Left ventricle myocardium superior (tissue), 1 donor: ENCODE results near the gene PNKD. TPM values are rescaled to one million over a fixed set of nuclear protein-coding genes. Genes with fewer than 3 reads are reported as not detected.
A peak's percentile ranks its signal among the peaks of the same experiment; 100 is the strongest.

Source experiments
- ATAC-seq: fragments of 200-7000 bp; cut with Tn5 transposase; one replicate; pipeline ENCODE4 v1.9.1; 2020; ENCODE audit warnings: mild to moderate bottlenecking, moderate library complexity
- DNase-seq: peaks from one replicate; pipeline ENCODE4 v3.0.0-alpha.2; 2020
- intact Hi-C: fragments of 100-400 bp; cut with micrococcal nuclease; formaldehyde crosslinking; loops from one replicate; pipeline ENCODE4 v1.11.0; 2022
- microRNA-seq: library from miRNA; unstranded; fragments of <30 nt; microRNA quantifications from one replicate; pipeline ENCODE4 v1.2.0, GENCODE V29; 2020; ENCODE audit warnings: borderline number of aligned reads
- total RNA-seq: library from RNA; stranded (reverse); fragmentation: NEBNext Ultra II Directional; extraction: Animal tissue kit (Norgen Biotek cat#: 25700); gene quantifications from one replicate; pipeline ENCODE4 v1.2.1, GENCODE V29; 2021
- donor health status: DM: no; HTN: yes; CAD: no; lungs with severe emphysema.

PNKD gene
- total RNA-seq, 1 donor from 2014 or later, result 67.1 TPM

DNA sequence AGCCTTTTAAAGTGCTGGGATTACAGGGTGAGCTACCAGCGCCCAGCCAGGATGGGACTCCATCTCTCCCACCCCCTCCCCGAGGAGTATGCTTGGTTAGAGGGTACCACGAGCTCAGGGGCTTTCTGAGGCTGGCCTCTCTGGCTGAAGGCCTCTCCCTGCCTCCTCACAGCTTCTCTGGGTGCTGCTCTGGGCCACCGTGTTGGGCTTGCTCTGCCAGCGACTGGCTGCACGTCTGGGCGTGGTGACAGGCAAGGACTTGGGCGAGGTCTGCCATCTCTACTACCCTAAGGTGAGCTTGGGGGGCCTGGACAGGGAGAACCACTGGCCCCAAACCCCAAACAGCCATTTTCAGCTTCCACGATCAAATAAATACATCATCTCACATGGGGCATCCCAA is 114.7 kb downstream of the PNKD start:
- DNase-seq (no peak), ATAC-seq (no peak)
- intact Hi-C loops, result no loop called here

DNA sequence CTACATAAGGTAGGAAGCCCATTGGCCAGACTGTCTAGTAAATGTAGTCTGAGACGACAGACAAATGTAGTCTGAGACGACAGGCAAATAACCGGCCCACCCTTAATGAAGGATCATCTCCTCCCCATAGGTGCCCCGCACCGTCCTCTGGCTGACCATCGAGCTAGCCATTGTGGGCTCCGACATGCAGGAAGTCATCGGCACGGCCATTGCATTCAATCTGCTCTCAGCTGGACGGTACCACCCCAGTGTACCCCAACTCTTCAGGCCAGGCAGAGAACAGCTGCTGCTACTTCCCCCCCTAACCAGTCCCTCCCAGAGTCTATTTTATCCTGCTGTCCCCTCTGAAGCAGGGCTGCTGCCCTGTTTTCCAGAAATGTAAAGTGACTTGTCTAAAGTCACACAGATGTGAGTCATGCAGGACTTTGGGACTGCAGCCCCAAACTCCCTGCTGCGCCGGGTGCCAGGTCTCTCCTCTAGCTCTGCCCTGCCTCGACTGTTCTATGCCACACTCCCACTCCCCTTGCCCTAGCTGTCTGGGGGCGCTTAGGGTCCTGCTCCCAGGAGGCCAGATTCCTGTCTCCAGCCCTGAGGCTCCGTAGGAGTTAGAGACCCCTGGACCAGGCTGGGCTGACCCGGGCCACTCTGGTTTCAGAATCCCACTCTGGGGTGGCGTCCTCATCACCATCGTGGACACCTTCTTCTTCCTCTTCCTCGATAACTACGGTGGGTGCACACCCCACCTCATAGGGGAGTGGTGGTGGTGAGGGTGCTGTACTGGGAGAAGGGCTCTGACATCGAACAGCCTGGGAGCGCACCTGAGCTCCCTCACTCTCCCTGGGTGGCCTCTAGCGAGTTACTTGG is 116.4 kb downstream of the PNKD start:
- DNase-seq (no peak), ATAC-seq (no peak)
- intact Hi-C loops, result no loop called here

DNA sequence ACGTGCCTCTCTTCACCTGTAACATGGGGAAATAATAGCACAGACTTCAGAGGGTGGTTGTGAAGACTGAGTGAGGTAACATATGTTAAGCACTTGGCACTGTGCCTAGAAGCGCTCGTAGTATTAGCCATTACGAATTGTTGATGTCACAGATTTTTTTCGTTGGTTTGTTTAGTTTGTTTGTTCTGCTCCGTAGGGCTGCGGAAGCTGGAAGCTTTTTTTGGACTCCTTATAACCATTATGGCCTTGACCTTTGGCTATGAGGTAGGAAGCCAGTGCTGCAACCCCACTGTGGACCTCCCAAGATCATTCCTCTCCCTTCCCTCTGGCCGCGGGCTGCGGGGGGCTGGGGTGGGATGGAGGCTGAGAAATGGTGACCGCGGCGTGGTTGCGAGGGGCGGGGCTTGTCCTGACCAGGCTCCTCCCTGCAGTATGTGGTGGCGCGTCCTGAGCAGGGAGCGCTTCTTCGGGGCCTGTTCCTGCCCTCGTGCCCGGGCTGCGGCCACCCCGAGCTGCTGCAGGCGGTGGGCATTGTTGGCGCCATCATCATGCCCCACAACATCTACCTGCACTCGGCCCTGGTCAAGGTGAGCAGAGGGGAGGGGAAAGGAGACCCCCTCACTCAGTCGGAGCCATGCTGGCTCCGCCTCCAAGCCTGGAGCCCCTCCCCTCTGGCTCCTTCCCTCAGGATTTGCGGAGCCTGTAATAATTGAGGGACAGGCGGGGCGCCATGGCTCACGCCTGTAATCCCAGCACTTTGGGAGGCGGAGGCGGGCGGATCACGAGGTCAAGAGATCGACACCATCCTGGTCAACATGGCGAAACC is 117.3 kb downstream of the PNKD start:
- ATAC-seq, result peak; percentile 85
- peak; percentile 70 for DNase-seq
- intact Hi-C loops, result no loop called here

DNA sequence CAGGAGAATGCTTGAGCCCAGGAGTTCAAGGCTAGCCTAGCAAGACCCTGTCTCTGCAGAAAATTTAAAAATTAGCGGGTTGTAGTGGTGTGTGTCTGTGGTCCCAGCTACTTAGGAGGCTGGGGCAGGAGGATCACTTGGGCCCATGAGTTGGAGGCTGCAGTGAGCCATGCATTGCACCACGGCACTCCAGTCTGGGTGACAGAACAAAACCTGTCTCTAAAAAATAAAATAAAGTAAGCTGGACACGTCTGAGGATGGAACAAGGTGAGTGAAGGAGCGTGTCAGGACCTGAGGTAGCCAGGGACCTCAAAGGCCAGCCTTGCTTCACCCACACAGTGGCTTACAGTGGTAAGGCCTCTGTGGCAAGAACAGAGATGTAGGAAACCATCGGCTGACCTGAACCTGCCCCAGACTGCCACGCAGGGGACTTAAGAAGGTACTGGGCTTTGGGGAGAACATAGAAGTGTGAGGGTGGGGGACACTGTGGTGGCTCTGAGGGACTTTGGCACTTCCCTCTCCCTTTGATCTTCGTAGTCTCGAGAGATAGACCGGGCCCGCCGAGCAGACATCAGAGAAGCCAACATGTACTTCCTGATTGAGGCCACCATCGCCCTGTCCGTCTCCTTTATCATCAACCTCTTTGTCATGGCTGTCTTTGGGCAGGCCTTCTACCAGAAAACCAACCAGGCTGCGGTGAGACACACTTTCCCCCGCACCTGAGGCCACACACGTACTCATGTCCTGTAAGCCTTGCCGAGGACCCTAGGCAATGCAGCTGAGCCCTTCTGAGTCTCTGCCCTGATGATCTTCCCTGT is 119.2 kb downstream of the PNKD start:
- no peak for DNase-seq
- no peak for ATAC-seq
- intact Hi-C loops, result no loop called here

DNA sequence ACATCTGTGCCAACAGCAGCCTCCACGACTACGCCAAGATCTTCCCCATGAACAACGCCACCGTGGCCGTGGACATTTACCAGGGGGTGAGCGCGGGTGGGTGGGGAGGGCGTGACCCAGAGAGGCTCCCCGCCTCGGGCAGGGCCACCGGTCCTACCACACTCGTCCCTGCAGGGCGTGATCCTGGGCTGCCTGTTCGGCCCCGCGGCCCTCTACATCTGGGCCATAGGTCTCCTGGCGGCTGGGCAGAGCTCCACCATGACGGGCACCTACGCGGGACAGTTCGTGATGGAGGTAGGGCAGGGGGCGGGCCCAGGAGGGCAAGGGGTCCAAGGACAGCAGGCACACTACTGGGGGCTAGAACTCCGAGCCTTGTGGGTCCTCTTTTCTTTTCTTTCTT is 120.9 kb downstream of the PNKD start:
- no peak for ATAC-seq
- intact Hi-C loops, result no loop called here
- DNase-seq, result no peak

DNA sequence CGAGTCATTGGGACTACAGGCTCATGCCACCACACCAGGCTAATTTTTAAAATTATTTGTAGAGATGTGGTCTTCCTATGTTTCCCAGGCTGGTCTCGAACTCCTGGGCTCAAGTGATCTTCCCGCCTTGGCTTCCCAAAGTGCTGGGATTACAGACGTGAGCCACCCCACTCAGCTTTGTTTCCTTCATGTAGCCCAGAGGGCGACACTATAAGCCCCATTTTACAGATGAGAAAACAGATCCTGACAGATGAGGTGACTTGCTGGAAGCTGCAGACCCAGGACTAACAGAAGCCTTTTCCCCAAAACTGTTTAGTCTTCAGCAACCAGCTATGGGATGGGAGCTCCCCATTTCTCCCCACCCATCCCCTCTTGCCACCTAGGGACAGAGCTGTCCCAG is 122.1 kb downstream of the PNKD start:
- intact Hi-C loops, result no loop called here
- no peak for ATAC-seq
- DNase-seq, result no peak

DNA sequence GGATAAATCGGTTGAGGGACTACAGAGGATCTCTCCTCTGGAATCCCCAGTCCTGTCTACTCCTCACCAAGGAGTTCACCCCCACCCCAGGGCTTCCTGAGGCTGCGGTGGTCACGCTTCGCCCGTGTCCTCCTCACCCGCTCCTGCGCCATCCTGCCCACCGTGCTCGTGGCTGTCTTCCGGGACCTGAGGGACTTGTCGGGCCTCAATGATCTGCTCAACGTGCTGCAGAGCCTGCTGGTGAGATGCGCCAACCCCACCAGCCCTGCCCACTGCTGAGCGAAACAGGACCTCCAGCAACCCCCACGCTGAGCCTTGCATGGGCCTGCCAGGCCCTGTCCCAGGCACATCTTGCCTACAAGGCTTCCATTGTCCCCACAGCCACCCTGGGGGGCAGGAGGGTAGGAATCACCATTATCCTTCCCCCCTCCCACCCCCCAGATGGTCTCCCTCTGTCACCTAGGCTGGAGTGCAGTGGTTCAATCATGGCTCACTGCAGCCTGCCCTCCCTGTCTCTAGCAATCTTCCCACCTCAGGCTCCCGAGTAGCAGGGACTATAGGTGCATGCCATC is 122.7 kb downstream of the PNKD start:
- DNase-seq (no peak), ATAC-seq (no peak)
- intact Hi-C loops, result no loop called here

DNA sequence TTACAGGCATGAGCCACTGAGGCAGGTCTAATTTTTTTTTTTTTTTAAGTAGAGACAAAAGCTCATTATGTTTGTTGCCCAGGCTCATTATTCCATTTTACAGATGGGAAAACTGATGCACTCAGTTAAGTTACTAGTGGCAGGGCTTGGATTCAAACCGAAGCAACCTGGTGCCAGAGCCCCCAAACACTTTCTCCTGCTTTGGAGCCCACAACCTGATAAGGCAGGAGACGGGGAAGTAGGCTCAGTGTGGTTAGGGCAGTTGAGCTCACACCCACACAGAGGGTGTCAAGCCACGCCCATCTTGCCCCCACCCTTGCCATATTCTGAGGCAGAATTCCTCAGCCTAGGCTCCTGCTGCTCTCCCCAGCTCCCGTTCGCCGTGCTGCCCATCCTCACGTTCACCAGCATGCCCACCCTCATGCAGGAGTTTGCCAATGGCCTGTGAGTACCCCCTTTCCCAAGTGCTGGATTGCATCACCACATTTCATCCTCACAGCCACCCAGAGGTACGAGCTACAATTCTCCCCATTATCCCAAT is 123.5 kb downstream of the PNKD start:
- intact Hi-C loops, result no loop called here
- no peak for ATAC-seq
- DNase-seq, result no peak

DNA sequence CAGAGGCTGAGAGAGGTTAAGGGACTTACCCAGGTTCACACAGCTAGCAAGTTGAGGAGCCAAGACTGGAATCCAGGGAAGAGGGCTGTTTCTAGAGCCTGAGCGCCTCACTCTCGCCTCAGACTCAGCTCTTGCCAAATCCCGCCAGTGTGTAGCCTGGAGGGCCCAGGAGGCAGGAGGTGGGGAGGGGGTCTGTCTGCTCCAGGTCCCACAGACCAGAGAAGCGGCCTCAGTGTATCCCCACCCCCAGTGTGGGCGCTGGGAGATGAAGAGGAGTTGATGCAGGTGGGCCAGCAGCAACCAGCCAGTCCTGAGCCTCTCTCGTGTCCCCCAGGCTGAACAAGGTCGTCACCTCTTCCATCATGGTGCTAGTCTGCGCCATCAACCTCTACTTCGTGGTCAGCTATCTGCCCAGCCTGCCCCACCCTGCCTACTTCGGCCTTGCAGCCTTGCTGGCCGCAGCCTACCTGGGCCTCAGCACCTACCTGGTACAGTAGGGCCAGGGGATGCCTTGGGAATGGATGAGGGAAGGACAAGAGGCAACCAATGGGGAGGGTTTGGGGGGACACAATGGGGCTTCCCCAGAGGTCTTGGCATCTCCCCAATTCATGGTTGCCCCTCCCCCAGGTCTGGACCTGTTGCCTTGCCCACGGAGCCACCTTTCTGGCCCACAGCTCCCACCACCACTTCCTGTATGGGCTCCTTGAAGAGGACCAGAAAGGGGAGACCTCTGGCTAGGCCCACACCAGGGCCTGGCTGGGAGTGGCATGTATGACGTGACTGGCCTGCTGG is 124.2 kb downstream of the PNKD start:
- ATAC-seq (no peak), DNase-seq (no peak)
- intact Hi-C loops, result no loop called here

DNA sequence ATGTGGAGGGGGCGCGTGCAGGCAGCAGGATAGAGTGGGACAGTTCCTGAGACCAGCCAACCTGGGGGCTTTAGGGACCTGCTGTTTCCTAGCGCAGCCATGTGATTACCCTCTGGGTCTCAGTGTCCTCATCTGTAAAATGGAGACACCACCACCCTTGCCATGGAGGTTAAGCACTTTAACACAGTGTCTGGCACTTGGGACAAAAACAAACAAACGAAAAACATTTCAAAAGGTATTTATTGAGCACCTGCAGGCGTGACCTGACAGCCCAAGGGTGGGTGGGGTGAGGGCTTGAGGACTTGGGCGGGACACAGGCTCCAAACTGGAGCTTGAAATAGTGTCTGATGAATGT is 124.7 kb downstream of the PNKD start:
- ATAC-seq (no peak), DNase-seq (no peak)
- intact Hi-C loops, result no loop called here

DNA sequence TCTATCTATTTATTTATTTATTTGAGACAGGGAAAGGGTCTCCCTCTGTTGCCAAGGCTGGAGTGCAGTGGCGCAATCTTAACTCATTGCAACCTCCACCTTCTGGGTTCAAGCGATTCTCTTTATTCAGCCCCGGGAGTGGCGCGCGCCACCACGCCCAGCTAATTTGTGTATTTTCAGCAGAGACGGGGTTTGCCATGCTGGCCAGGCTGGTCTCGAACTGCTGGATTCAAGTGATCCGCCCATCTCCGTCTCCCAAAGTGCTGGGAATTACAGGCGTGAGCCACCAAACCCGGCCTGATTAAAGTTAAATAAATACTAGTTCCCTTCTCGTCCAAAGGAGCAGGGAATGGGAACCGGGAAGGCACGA is 125.1 kb downstream of the PNKD start:
- no peak for DNase-seq
- intact Hi-C loops, result no loop called here
- ATAC-seq, result no peak

DNA sequence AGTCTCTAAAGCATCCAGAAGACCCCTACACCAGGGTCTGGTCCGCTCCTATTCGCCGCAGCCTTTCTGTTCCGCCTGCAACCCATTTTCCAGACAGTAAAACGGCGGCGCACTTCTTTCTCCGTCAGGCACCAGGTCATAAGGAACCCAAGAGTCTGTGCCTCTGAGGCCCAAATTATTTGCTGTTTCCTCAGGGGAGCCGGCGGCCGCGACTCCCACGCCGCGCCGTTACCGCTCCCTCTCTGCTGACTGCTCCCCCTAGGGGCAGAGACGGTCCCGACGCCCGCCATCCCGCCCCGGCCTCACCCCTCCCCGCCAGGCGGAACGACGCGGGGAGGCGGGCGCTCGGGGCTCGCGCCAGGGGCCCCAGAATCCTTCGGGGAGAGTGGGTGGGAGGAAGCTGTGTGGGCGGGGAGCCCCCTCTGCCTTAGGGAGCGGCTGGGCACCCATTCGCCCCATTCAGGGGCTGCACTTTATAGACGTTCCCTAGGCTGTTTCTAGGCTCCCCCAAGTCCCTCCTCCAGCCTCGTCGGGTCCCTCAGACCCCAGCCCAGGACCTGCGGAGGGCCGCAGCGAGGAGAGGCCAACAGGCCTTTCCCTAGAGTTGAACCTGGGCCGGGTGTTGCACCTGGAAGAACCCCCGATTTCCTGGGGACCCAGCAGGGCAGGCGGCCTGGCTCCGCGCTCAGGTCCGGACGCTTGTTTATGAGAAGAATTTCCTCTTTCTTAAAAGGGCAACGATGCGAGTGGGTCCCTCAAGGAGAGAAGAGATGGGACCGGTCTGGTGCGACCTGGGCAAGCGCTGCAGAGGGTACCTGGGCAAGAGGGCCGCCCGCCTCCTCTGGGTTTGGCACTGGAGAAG is 125.7 kb downstream of the PNKD start:
- intact Hi-C loops, result no loop called here
- ATAC-seq, result peak; percentile 67
- peak; percentile 95 for DNase-seq

Small RNA genes lying within 50 kb of the gene (microRNA-seq; reads per million reads assigned to microRNA genes)
- gene MIR6513 (4.9 reads per million), gene MIR6810 (not detected)

Other genes with a start within 250 kb of the PNKD start
- not detected for gene RUFY4, start 201.3 kb upstream of the PNKD start, total RNA-seq
- 1.1 TPM for gene CXCR2, start 144.5 kb upstream of the PNKD start, total RNA-seq
- 0.69 TPM for gene CXCR1, start 103.6 kb upstream of the PNKD start, total RNA-seq
- gene ARPC2, start 53.3 kb upstream of the PNKD start, total RNA-seq, result 139 TPM
- gene GPBAR1, start 9.5 kb upstream of the PNKD start, total RNA-seq, result 0.67 TPM
- 47.7 TPM for gene AAMP, start 382 bp upstream of the PNKD start, total RNA-seq
- 109 TPM for gene TMBIM1, start 22.0 kb downstream of the PNKD start, total RNA-seq
- gene CATIP, start 86.3 kb downstream of the PNKD start, total RNA-seq, result not detected
- 4.5 TPM for gene SLC11A1, start 111.8 kb downstream of the PNKD start, total RNA-seq
- 113 TPM for gene CTDSP1, start 129.3 kb downstream of the PNKD start, total RNA-seq
- gene VIL1, start 148.6 kb downstream of the PNKD start, total RNA-seq, result not detected